ENCODE results near the gene CEP192.
"Not testable (repeated sequence)": the region's sequence is repeated elsewhere in the genome, so short reads cannot be mapped to it uniquely, and the experiment has no call there.

Gene CEP192

DNA sequence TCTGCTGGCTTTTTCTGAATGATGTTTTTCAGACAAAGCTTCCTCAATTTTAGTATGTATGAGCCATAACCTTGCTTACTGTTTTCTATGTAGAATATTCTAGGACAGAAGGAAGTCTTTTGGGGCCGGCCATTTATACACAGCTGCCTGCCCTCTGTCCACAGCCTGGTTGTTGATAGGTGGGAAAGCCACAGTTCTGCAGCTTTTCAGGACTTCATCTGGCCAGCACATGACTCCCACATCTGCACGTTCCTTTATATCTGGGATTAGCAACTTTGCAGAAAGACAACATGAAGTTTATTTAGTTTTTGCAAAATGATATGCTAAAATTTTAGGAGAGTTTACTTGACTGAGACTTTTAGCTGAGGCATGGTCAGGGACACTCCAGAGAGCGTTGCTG, 105.6 kb downstream of the CEP192 start:
- Histone ChIP-seq H3K27me3 (ENCODE audit: low read depth, low read length) (no peaks in the 10 kb centered on the region), H3K9me3 (ENCODE audit: insufficient read depth, low read length) (no peaks in the 10 kb centered on the region), H3K4me2 (ENCODE audit: low read length) (no peak overlapping the region), H3K79me2 (ENCODE audit: low read length) (no peaks in the 10 kb centered on the region), H4K20me1 (ENCODE audit: insufficient read depth, low read length) (no peaks in the 10 kb centered on the region), H3K4me1 (ENCODE audit: low read length) (no peaks in the 10 kb centered on the region), H3K27ac (ENCODE audit: low read length) (no peak overlapping the region), H3K9ac (ENCODE audit: low read length) (no peak overlapping the region), H3K36me3 (replicated peaks; ENCODE audit: low read depth, low read length) (peaks cover 79% of the 10 kb centered on the region), H2AFZ (ENCODE audit: low read depth, low read length) (no peak overlapping the region), H3K4me3 (ENCODE audit: low read length) (no peak overlapping the region)
- TF ChIP-seq, protein P1, sequence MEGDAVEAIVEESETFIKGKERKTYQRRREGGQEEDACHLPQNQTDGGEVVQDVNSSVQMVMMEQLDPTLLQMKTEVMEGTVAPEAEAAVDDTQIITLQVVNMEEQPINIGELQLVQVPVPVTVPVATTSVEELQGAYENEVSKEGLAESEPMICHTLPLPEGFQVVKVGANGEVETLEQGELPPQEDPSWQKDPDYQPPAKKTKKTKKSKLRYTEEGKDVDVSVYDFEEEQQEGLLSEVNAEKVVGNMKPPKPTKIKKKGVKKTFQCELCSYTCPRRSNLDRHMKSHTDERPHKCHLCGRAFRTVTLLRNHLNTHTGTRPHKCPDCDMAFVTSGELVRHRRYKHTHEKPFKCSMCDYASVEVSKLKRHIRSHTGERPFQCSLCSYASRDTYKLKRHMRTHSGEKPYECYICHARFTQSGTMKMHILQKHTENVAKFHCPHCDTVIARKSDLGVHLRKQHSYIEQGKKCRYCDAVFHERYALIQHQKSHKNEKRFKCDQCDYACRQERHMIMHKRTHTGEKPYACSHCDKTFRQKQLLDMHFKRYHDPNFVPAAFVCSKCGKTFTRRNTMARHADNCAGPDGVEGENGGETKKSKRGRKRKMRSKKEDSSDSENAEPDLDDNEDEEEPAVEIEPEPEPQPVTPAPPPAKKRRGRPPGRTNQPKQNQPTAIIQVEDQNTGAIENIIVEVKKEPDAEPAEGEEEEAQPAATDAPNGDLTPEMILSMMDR (IDR thresholded peaks at IDR 0.05; ENCODE audit: low read depth, low read length) = no peak
- no peak for TF ChIP-seq EZH2phosphoT487 (IDR thresholded peaks at IDR 0.05; ENCODE audit: low read depth)

DNA sequence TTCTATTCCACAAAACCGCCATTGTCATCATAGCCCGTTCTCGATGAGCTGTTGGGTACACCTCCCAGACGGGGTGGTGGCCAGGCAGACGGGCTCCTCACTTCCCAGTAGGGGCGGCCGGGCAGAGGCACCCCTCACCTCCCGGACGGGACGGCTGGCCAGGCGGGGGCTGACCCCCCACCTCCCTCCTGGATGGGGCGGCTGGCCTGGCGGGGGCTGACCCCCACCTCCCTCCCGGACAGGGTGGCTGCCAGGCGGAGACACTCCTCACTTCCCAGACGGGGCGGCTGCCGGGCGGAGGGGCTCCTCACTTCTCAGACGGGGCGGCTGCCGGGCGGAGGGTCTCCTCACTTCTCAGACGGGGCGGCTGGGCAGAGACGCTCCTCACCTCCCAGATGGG, 106.9 kb downstream of the CEP192 start:
- H3K4me1 ChIP-seq (ENCODE audit: low read length); H4K20me1 ChIP-seq (ENCODE audit: insufficient read depth, low read length): not testable (repeated sequence)
- peaks cover 83% of the 10 kb centered on the region for H3K36me3 ChIP-seq (replicated peaks; ENCODE audit: low read depth, low read length)

DNA sequence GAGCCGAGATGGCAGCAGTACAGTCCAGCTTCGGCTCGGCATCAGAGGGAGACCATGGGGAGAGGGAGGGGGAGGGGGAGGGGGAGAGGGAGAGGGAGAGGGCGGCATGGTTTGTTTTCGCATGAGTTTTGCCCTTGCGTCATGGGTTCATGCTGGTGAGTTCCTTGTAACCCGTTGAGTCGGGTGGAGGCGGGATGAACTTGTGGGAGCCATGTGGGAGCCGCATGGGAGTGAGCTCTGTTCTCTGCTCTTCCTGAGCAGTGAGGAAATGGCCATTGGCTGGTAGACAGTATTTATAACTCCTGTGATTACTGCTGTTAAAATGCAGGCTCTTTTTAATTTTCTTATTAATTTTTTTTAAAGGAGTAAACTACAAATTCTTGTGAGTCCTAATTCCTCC, 108.0 kb downstream of the CEP192 start:
- Histone ChIP-seq H3K27me3 (ENCODE audit: low read depth, low read length) (no peaks in the 10 kb centered on the region), H3K4me2 (ENCODE audit: low read length) (no peak overlapping the region), H3K4me3 (ENCODE audit: low read length) (no peak overlapping the region), H3K9ac (ENCODE audit: low read length) (no peak overlapping the region), H3K27ac (ENCODE audit: low read length) (no peak overlapping the region), H3K36me3 (replicated peaks; ENCODE audit: low read depth, low read length) (peaks cover 83% of the 10 kb centered on the region), H2AFZ (ENCODE audit: low read depth, low read length) (no peak overlapping the region), H3K9me3 (ENCODE audit: insufficient read depth, low read length) (no peaks in the 10 kb centered on the region), H3K79me2 (ENCODE audit: low read length) (no peaks in the 10 kb centered on the region), H3K4me1 (ENCODE audit: low read length) (no peaks in the 10 kb centered on the region), H4K20me1 (ENCODE audit: insufficient read depth, low read length) (no peaks in the 10 kb centered on the region)
- TF ChIP-seq, protein P1 (IDR thresholded peaks at IDR 0.05; ENCODE audit: low read depth, low read length) = no peak
- TF ChIP-seq EZH2phosphoT487 (IDR thresholded peaks at IDR 0.05; ENCODE audit: low read depth) = no peak

More for the DNA sequence above, 106.9 kb downstream of the CEP192 start:
- H3K9me3 ChIP-seq (ENCODE audit: insufficient read depth, low read length); H3K79me2 ChIP-seq (ENCODE audit: low read length); H2AFZ ChIP-seq (ENCODE audit: low read depth, low read length); H3K9ac ChIP-seq (ENCODE audit: low read length); H3K4me3 ChIP-seq (ENCODE audit: low read length); H3K27ac ChIP-seq (ENCODE audit: low read length); H3K4me2 ChIP-seq (ENCODE audit: low read length); H3K27me3 ChIP-seq (ENCODE audit: low read depth, low read length): not testable (repeated sequence)

DNA sequence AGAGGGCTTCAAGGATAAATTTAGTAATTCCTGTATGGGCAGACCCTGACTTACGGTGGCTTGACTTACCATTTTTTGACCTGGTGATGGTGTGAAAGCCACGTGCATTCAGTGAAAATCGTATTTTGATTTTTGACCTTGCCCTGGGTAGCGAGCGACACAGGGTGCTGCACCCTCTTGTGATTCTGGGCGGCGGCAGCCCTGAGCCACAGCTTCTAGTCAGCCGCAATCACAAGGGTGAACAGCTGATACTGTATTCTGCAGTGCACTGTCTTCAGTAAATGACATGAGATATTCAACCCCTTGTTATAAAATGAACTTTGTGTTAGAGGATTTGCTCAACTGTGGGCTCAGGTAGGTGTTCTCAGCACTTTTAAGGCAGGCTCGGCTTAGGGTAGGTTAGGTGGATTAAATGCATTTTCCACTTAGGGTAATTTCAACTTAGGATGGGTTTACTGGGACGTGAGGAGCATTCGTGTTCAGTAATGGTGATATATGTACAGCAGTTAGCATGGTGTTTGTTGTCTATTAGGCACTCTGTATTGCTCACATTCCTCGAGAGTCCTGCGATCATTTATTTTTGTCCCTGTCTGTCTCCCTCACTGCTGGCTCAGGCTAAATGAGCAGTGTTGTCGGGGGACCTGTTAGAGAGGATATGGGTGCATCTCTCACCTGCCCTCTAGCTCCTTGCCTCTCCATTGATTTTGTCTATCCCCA, 109.9 kb downstream of the CEP192 start:
- no peaks in the 10 kb centered on the region for H3K27me3 ChIP-seq (ENCODE audit: low read depth, low read length)
- H3K79me2 ChIP-seq (ENCODE audit: low read length) = no peaks in the 10 kb centered on the region
- no peaks in the 10 kb centered on the region for H4K20me1 ChIP-seq (ENCODE audit: insufficient read depth, low read length)
- H2AFZ ChIP-seq (ENCODE audit: low read depth, low read length) = no peak overlapping the region
- H3K4me2 ChIP-seq (ENCODE audit: low read length) = no peak overlapping the region
- H3K4me1 ChIP-seq (ENCODE audit: low read length) = no peaks in the 10 kb centered on the region
- H3K9ac ChIP-seq (ENCODE audit: low read length) = no peak overlapping the region
- H3K36me3 ChIP-seq (replicated peaks; ENCODE audit: low read depth, low read length) = peaks cover 82% of the 10 kb centered on the region
- no peaks in the 10 kb centered on the region for H3K9me3 ChIP-seq (ENCODE audit: insufficient read depth, low read length)
- no peak for TF ChIP-seq EZH2phosphoT487 (IDR thresholded peaks at IDR 0.05; ENCODE audit: low read depth)
- TF ChIP-seq, protein P1 (IDR thresholded peaks at IDR 0.05; ENCODE audit: low read depth, low read length) = no peak
- no peak overlapping the region for H3K4me3 ChIP-seq (ENCODE audit: low read length)
- H3K27ac ChIP-seq (ENCODE audit: low read length) = no peak overlapping the region
